ENCODE measurements around the gene AWAT1. TPM values are rescaled to one million over a fixed set of nuclear protein-coding genes. Genes with fewer than 3 reads are reported as not detected.
"Not testable (repeated sequence)": the region's sequence is repeated elsewhere in the genome, so short reads cannot be mapped to it uniquely, and the experiment has no call there.

Gene AWAT1
- total RNA-seq, 4 donors from 2014 or later: not detected

DNA sequence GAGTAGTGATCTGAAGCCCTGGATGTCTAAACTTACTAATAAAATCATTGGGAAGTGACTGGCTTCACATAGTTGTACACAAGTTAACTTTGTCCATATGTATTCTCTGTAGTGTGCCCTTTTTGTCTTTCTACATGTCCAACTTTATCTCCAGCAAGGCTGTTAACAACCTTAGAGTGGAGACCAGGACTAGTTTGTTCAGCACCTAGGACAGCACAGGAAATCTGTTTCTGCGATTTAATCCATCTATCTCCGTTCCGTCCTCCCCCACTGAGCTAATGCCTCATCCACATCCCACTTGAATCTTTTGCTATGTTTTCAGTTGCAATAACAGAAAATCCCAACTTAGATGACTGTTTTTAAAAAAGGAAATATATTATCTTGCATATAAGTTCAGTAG, 30.3 kb downstream of the AWAT1 start:
- Histone ChIP-seq H3K27me3 (no peaks in the 10 kb centered on the region), H3K9me3 (no peaks in the 10 kb centered on the region), H3K36me3 (no peaks in the 10 kb centered on the region), H3K4me3 (no peak overlapping the region), H3K4me1 (no peaks in the 10 kb centered on the region), H3K27ac (no peak overlapping the region)
- TF ChIP-seq EP300 (IDR thresholded peaks at IDR 0.05): no peak
- TF ChIP-seq POLR2A (IDR thresholded peaks at IDR 0.05): no peak
- TF ChIP-seq, protein P1, sequence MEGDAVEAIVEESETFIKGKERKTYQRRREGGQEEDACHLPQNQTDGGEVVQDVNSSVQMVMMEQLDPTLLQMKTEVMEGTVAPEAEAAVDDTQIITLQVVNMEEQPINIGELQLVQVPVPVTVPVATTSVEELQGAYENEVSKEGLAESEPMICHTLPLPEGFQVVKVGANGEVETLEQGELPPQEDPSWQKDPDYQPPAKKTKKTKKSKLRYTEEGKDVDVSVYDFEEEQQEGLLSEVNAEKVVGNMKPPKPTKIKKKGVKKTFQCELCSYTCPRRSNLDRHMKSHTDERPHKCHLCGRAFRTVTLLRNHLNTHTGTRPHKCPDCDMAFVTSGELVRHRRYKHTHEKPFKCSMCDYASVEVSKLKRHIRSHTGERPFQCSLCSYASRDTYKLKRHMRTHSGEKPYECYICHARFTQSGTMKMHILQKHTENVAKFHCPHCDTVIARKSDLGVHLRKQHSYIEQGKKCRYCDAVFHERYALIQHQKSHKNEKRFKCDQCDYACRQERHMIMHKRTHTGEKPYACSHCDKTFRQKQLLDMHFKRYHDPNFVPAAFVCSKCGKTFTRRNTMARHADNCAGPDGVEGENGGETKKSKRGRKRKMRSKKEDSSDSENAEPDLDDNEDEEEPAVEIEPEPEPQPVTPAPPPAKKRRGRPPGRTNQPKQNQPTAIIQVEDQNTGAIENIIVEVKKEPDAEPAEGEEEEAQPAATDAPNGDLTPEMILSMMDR (IDR thresholded peaks at IDR 0.05): no peak
- 38 to 67% methylated on average over 3 of the region's 3 CpGs for WGBS, 2 donors
- DNase-seq (ENCODE audit: low spot score in 2 of 2): no peak

DNA sequence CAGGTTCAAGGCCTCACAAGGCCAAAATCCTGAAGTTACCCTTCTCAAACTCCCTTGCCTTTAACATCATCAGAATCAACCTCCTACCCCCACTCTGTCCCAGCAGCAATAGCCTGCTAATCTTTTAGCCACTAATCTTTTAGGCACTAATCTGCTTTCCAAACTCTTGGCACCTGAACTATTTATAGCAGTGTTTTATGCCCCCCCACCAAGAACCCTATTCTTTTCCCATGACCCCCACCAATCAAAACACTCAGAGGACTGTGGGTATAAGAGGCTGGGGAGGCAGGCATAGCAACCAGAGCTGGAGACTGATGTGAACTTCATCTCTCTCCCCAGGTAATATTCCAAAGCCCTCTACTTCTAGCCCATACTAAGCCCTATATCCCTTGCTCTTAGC, 33.6 kb downstream of the AWAT1 start, which contains the start of gene ARR3:
TSS of gene ARR3 (plus strand) at position 301 of the 400 bp plus-strand sequence. CDS start 1,052 bp downstream, outside the sequence.
- Histone ChIP-seq H3K4me1 (no peaks in the 10 kb centered on the region), H3K36me3 (no peaks in the 10 kb centered on the region), H3K27me3 (no peaks in the 10 kb centered on the region), H3K27ac (no peak within 1 kb of the TSS), H3K9me3 (no peaks in the 10 kb centered on the region), H3K4me3 (no peak within 1 kb of the TSS)
- no peak for DNase-seq (ENCODE audit: low spot score in 2 of 2)
- no peak for TF ChIP-seq EP300 (IDR thresholded peaks at IDR 0.05)
- TF ChIP-seq, protein P1 (IDR thresholded peaks at IDR 0.05): no peak
- no peak for TF ChIP-seq POLR2A (IDR thresholded peaks at IDR 0.05)

DNA sequence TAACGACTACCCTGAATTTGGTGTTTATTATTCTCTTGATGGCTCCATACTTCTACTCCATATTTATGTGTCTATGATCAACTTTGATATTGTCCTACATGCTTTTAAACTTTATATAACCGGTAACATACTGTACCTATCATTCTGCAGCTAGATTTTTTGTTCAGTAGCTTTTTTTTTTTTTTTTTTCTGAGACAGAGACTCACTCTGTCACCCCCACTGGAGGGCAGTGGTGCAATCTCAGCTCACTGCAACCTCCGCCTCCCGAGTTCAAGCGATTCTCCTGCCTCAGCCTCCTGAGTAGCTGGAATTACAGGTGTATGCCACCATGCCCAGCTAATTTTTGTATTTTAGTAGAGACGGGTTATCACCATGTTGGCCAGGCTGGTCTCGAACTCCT, 39.6 kb downstream of the AWAT1 start:
- not testable (repeated sequence) for H3K36me3 ChIP-seq; H3K4me1 ChIP-seq; H3K27ac ChIP-seq; H3K9me3 ChIP-seq; DNase-seq (ENCODE audit: low spot score in 2 of 2); H3K27me3 ChIP-seq; H3K4me3 ChIP-seq
- 78 to 82% methylated on average over 6 to 7 of the region's 7 CpGs for WGBS, 2 donors

DNA sequence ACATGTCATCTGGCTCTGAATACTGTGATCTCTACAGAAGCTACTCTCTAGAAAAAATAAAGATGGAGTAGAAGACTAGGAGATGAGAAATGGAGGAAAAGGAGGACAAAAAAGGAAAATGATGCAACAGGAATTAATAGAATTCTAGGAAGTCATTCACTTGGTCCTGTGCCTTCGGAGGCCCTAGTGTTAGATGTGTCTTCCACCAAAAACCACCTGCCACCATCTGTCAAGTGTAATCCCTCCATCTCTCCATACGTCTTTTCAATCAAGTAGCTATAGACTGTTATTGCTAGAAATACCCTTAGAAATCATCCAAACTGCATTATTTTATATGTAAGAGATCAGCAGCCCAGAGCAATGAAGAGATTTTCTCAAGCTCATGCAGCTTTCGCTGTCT, 44.6 kb downstream of the AWAT1 start:
- TF ChIP-seq POLR2A (IDR thresholded peaks at IDR 0.05) (no peak), EP300 (IDR thresholded peaks at IDR 0.05) (no peak)
- TF ChIP-seq, protein P1 (IDR thresholded peaks at IDR 0.05): no peak
- peaks cover 0 to 8% (median 0%) of the 10 kb centered on the region in 3 donors for H3K36me3 ChIP-seq
- WGBS, 2 donors: 82 to 96% methylated on average over 3 of the region's 3 CpGs
- H3K4me1 ChIP-seq: no peaks in the 10 kb centered on the region
- H3K27me3 ChIP-seq: no peaks in the 10 kb centered on the region
- no peak overlapping the region for H3K4me3 ChIP-seq
- DNase-seq (ENCODE audit: low spot score in 2 of 2): no peak
- H3K27ac ChIP-seq: no peak overlapping the region
- no peaks in the 10 kb centered on the region for H3K9me3 ChIP-seq

DNA sequence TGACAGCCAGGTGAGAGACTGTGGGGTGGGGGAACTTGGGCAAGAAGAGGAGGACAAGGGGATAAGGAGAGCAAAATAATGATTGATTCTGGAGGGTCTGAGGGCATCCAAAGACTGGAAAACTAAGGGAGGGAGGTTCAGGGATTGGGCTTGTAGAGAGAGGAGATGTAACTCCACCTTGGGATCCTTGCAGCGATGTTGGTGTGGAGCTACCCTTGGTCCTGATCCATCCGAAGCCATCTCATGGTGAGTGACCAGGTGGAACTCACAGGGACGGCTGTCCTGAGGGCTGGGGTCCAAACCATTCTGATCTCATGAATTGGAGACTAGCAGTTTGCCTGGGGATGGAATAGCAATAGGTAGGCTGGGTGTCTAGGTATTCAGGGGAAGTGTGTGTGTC, 46.1 kb downstream of the AWAT1 start:
- WGBS, 2 donors: 72 to 84% methylated on average over 3 of the region's 3 CpGs
- TF ChIP-seq POLR2A (IDR thresholded peaks at IDR 0.05): no peak
- TF ChIP-seq, protein P1 (IDR thresholded peaks at IDR 0.05): no peak
- TF ChIP-seq EP300 (IDR thresholded peaks at IDR 0.05): no peak
- Histone ChIP-seq H3K4me1 (no peaks in the 10 kb centered on the region), H3K27me3 (no peaks in the 10 kb centered on the region), H3K36me3 (peaks cover 0 to 23% (median 0%) of the 10 kb centered on the region in 3 donors), H3K4me3 (no peak overlapping the region), H3K27ac (no peak overlapping the region), H3K9me3 (no peaks in the 10 kb centered on the region)
- no peak for DNase-seq (ENCODE audit: low spot score in 2 of 2)

DNA sequence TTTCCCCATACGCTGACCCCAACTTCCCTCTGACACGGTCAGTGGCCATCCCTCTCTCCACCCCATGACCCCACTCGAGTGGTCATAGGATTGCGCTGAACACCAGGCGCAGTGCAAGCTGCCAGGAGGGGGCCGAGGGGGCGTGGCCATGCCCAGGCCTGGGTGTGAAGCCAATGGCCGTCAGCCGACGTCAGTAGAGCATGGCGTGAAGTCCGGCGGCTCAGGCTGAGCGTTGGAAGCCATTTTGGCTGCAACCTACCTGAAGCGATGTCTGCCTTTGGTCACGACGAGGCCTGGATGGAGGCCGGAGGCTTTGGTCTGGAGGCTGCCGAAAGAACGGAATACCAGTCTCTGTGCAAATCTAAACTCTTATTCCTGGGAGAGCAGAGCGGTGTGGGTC, 47.5 kb downstream of the AWAT1 start, which contains the start of gene RAB41:
TSS of gene RAB41 (plus strand) at position 222 of the 400 bp plus-strand sequence. CDS start at position 268, 46 bp downstream.
- TF ChIP-seq EP300 (IDR thresholded peaks at IDR 0.05) (no peak), POLR2A (IDR thresholded peaks at IDR 0.05) (no peak)
- TF ChIP-seq, protein P1 (IDR thresholded peaks at IDR 0.05): no peak
- no peak for DNase-seq (ENCODE audit: low spot score in 2 of 2)

More for the DNA sequence above, 47.5 kb downstream of the AWAT1 start, which contains the start of gene RAB41:
- Histone ChIP-seq H3K36me3 (peaks cover 0 to 37% (median 0%) of the 10 kb centered on the region in 3 donors), H3K27me3 (no peaks in the 10 kb centered on the region), H3K4me3 (no peak within 1 kb of the TSS), H3K4me1 (no peaks in the 10 kb centered on the region), H3K9me3 (no peaks in the 10 kb centered on the region), H3K27ac (no peak within 1 kb of the TSS)
- WGBS, 2 donors: 91 to 94% methylated on average over 18 to 21 of the region's 21 CpGs

Data from tibial nerve (tissue), 4 donors.